ENCODE measurements around the gene CAMK4.

Gene CAMK4

DNA sequence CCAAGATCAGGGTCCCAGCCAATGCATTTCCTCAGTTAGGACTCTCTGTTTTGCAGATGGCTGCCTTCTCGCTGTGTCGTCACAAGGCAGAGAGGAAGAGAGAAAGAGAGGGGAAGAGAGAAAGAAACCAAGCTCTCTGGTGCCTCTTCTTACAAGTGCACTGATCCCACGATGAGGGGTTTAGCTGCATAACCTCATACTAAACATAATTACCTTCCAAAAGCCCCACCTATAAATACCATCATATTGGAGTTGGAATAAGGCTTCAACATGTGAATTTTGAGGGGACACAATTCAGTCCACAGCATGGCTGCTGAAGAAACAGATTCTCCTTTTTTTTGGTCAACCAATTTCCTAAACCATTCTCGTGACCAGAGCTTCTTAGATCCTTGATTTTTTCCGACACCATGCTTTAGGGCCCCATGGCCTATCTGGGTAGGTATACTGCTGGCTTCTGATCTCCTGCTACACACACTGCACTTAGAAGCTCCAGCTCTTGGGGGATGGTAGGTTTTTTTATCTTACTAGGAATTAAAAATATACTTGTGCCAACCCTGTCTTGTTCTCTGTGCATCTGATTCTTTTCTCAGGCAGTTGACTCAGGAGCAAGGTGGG is 5.1 kb downstream of the CAMK4 start:
- in situ Hi-C loops (cut with MboI; ENCODE audit: low sequenced_read_pairs): no loop called here

DNA sequence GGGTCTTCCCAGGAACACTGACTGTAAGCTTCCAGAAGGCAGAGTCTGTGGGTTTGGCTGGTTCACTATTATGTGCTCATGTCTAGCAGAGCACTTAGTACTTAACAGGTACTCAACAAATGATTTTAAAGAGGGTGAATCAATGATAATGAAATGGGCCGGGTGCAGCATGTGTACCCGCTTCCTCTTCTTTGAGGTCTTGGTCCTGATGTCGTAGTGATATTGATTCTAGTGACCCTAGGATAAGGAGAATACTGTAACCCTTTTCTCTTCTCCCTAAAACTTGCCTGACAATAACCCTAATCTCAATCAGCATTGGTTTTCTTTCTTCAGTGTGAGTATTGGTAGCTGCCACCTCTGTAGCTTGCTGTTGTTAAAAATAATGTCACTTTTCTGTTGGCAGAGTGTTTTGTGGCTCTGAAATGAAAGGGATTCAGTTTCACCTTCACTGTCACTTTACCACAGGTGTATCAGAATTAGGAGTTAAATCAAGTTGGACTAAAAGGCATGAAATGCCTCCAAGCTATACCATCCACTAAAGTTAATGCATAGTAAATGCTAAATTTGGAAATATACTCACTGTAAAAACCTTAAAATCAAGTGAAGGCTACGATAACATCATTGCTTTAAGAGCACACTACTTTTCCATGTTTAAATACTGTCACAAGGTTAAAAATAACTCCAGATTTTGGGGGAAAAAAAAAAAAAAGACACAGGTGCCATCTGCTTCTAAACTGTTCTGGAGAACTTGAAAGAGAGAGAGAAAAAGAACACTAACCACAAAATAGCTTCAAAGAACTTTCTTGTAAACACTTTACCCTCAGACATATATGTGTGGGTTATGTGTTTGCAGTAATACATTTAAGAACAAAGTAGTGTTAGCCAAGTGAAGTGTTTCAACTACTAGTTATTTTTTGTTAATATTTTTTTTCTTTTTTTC is 6.0 kb downstream of the CAMK4 start:
- in situ Hi-C loops (cut with MboI; ENCODE audit: low sequenced_read_pairs): no loop called here

DNA sequence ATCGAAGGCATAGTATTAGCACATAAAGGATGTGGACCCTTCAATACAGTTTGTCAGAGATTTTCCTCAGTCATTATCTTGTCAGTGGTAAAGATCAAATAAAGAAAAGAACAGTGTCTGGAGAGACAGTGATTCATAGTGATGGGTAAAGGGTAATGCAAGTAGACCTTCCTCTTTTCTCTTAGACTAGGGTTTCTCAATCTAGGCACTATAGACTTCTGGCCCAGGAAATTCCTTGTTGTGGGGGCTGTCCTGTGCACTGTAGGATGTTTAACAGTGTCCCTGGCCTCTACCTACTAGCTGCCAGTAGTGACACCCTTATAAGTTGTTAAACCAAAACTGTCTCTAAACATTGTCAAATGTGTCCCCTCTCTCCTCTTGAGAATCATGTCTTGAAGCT is 6.9 kb downstream of the CAMK4 start:
- in situ Hi-C loops (cut with MboI; ENCODE audit: low sequenced_read_pairs): no loop called here

DNA sequence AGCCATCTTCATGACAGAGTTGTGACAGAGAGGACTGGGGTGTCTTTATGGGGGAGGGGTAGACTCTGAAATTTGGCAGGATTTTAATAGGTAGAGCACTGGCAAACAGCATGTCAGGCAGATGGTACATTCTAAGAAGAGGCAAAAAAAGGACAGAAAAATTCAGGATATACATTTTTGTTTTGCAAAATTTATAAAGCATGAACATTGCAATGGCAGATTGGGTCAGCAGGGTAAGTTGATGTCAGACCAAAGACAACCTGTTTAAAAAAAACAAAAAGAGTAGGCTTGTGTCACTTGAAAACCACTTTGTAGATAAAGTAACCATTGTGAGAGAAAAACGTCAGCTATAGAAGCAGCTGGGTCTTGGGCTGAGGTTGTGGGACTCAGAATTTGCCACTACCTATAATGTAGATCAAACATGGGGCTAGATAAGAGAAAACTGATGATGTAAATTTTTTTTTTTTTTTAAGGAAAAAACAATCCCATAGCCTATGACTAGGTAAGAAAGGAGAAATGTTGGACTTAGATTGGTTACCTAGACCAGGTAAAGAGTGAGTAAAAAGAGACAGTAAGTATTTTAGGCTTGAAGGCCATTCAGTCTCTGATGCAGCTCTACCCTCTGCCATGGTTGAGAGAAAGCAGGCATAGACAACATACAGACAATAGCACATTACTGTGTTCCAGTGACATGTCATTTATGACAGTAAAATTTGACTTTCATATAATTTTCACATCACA is 8.3 kb downstream of the CAMK4 start:
- in situ Hi-C loops (cut with MboI; ENCODE audit: low sequenced_read_pairs): no loop called here

DNA sequence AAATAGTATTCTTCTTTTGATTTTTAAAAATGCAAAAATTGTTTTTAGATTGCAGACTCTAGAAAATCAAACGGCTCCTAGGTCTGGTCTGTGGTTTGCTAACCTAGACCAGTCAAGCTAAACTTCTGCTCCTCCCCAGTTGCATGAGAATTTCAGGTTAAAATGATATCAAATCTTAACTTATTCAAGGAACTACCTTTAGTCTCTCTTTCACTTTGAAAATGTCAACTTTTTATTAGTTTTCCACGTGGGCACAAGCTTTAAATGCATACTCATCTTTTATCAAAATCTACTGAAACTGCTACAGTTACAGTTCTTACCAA is 8.8 kb downstream of the CAMK4 start:
- in situ Hi-C loops (cut with MboI; ENCODE audit: low sequenced_read_pairs): no loop called here

DNA sequence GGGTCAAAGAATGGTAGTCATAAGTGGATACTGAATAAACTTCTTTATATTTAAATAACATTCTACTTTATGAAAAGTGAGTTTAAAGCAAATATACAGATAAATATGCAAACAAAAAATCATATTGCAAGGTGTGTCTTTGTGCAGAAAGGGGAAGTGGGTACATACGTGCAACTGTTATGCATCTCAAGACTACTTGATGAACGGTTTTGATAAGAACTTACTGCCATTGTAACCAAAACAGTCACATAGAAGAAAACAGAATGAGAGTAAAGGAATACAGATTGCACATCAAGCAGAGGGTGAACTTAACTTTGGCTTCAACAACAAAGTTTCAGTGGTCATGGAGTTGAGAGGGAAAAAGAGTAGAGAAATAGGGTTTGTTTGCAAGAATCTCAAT is 9.9 kb downstream of the CAMK4 start:
- in situ Hi-C loops (cut with MboI; ENCODE audit: low sequenced_read_pairs): no loop called here

DNA sequence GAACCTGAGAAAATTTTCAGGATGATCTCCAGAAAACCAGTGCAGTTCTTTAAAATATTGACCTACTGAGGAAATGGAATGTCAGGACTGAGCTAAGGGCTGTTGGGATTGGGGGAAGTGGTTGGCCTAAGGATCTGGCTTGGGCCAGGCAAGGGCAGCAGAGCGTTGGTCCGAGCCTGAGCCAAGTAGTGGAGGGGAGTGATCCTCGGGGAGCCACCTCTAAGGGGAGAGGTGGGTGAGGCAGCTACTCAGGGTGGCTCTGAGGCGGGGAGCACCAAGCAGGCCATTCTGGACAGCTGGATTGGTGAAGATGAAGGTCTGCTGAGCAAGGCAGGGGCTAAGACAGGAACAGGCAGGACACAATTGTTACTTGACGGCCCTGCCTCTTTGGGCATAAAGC is 11.5 kb downstream of the CAMK4 start:
- in situ Hi-C loops (cut with MboI; ENCODE audit: low sequenced_read_pairs): no loop called here

DNA sequence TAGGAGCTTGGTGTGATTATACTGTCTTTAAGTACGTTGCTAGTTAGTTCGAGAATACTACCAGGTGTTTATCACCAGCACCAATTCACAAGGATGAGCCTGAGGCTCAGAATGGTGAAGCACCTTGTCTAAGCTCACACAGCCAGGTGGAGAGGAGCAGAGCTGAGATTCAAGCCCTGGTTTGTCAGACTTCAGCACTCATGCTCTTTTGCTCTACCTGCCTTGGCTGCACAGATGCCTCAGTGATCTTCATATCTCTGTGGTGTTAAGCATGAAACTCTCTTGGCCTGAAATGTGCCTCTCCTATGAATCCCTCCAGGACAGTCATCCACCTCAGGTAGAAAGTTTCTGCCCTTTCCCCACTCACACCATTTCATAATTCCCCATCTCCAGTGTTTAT is 12.2 kb downstream of the CAMK4 start:
- in situ Hi-C loops (cut with MboI; ENCODE audit: low sequenced_read_pairs): no loop called here

DNA sequence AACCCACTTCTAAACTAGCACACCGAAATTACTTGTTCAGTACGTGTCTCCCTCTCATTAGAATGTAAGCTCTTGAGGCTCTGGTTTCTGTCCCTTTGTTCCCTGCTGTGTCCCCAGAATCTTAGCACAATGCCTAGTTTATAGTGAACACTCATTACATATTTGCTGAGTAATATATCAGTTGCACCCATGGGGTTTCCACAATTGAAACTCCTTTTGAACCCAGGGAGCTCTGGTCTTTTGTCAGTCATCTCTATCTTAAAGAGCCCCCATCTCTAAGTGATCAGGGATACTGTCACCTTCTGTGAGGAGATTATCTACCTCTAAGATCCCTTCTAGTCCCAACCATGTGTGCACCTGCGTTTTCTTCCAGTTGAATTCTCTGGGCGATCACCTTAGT is 12.8 kb downstream of the CAMK4 start:
- in situ Hi-C loops (cut with MboI; ENCODE audit: low sequenced_read_pairs): no loop called here

DNA sequence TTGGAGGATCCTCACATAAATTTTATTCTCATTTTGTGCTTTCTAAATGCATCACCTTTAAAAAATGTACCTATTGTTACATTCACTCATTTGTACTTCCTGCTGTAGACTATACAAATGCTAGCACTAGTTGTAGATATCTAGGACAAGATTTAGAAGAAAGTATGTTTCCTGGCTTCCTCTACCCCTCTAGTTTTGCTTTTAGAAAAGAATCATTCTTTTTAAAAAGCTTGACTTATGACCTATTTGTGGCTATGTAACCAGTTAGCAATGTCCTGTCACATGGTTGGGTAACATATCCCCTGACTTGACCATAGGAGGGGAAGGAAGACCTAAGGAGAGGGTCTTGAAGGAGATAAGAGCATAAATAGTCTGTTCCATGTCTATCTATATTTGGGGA is 13.3 kb downstream of the CAMK4 start:
- in situ Hi-C loops (cut with MboI; ENCODE audit: low sequenced_read_pairs): no loop called here

DNA sequence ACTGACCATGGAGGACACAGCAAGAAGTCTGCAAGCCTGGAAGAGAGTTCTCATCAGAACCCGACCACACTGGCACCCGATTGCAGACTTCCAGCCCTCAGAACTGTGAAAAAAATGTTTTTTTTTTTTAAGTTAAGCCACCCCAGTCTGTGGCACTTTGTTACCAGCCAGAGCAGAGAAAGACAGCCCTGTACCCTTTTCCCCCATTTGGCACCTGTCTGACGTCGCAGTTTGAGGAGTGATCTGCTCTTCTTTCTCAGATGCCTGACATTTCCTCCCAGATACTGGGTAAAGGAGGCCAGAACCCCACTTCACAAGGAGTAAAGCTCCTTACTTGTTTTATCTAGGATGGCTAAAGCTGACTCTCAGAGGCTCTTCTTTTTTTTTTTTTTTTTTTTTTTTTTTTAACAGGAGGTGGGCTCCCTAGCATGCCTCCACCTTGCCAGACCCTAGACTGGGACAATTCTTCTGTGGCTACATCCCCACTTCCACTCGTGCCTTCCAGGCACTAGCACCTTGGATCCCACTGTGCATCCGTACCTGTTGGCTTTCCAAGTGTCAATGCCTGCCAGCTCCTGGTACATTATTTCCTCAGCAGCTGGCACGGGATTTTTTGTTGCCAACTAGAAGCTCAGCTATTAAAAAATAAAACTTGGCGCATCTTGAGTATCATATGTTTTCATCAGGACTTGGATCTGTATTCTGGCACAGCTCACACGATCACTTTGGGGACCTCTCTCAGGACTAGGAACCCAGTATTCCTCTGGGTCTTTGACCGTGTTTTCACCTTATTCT is 14.4 kb downstream of the CAMK4 start:
- in situ Hi-C loops (cut with MboI; ENCODE audit: low sequenced_read_pairs): no loop called here

DNA sequence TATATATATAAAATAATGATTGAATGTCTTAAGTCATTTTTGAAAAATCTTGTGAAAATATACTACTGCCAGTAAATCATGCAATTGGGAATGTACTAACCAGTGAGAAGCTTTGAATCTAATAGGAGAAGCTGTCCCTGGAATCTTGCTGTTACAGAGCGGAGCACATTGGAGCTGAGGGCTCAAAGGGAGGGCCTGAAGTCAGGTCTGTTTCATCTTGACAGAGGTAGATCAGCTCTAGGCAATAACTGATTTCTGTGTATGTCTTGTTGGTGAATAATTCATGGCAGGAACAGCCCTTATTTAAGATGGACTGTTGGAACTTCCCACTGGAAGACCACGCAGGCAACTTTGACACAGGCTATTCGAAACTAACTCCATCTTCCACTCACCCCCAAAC is 17.5 kb downstream of the CAMK4 start:
- in situ Hi-C loops (cut with MboI; ENCODE audit: low sequenced_read_pairs): no loop called here

DNA sequence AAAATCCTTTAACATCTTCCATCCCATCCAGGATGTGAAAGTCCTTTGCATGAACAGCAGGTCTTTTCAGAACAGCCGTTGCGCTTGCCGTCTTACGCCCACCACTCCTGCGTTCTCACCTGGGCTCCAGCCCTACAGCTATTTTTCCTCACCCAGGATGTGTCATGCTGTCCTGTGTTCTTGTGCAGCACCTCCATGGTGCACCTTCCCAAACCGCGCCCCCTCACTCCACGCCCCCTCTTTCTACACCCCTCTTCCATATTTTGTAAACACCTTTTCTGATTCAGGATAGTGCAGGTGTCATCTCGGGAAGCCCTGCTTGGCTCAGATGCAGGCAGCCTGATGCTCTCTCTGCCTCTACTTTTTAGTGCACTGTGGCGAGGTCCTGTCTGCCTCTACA is 18.4 kb downstream of the CAMK4 start:
- in situ Hi-C loops (cut with MboI; ENCODE audit: low sequenced_read_pairs): no loop called here

DNA sequence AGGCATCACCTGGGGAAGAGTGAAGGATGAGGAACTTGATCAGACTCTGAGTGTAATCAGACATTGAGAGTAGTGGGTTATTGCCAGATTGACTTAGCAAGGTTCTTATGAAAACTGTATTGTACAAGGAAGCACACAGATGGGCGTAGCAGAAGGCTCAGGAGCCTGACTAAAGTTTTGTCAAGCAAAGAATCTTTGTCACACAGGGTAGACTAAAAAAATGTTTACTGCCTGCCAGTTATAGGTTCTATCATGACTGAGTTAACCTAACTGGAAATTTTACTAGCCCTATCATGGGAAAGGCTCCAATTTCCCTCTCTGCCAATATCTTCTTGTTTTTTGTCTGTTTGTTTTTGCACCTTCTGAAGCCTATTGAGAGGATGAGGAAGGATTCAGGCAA is 19.1 kb downstream of the CAMK4 start:
- in situ Hi-C loops (cut with MboI; ENCODE audit: low sequenced_read_pairs): no loop called here

DNA sequence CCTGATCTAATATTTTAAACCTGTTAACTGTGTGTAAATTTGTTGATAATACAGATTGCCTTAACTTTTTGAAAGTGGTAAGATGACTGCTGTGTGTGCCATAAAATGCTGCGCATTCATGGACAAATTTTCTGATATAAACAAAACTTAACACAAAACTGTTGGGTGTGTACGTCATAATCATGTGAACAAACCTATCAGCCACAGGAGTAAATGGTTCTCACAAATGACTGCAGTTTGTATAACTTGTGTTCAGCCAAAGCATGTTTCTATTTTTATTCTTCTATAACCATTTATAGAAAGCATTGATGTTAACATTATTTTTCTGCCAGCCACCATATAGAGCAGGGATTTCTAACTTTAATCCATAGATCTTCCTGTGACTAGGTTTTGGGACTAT is 21.5 kb downstream of the CAMK4 start:
- in situ Hi-C loops (cut with MboI; ENCODE audit: low sequenced_read_pairs): no loop called here

DNA sequence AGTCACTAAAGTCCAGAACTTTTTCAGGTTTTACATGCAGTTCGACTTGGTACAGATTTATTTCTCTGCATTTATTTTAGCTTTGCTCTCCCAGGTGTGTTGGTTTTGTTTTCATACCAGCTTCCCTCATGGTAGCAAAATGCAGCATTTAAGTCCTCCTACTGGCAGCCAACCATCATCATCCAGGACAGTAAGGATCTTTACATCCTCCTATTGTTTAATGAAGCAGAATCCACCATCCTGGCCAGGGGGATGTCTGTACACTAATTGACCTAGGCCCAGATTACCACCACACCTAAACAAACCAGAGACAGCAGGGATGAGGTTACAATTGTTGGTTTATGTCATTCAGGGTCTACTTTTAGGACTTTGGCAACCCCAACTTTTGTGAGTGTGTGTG is 22.3 kb downstream of the CAMK4 start:
- in situ Hi-C loops (cut with MboI; ENCODE audit: low sequenced_read_pairs): no loop called here

DNA sequence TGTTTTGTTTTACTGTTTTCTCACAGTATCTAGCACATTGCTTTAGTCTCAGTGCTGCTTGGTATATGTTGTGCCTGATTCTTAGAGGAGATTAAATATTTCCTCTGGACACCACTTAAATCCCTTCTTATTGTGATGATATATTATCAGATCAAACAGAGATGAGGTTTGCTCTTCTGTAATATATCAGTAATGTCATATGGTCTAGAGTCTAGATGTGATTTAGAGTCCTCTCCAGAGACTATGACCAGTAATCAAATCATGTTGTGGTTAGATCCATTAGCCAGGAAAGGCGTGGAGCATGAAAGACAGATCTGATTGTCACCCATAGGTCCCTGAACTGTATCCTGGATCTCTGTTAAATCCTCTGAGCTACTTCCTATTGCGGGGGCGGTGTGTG is 24.4 kb downstream of the CAMK4 start:
- in situ Hi-C loops (cut with MboI; ENCODE audit: low sequenced_read_pairs): no loop called here

DNA sequence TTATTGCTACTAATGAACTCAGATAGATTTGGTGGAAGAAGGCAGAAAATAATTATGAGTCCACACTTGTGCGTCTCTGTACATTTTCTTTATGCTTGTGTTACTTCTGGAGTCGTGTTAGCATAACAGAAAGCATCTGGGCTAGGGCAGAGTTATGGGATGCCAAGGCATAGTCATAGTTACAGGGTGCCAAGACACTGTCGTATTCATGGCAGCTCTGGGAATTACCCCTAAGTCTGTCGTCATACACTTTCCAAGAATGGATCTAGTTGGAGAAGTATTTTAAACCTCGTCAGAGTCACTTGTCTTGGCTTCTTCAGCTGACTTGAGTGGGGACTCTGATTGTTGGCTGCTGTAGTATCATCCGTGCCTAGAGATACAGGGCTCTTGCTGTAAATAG is 27.7 kb downstream of the CAMK4 start:
- in situ Hi-C loops (cut with MboI; ENCODE audit: low sequenced_read_pairs): no loop called here

DNA sequence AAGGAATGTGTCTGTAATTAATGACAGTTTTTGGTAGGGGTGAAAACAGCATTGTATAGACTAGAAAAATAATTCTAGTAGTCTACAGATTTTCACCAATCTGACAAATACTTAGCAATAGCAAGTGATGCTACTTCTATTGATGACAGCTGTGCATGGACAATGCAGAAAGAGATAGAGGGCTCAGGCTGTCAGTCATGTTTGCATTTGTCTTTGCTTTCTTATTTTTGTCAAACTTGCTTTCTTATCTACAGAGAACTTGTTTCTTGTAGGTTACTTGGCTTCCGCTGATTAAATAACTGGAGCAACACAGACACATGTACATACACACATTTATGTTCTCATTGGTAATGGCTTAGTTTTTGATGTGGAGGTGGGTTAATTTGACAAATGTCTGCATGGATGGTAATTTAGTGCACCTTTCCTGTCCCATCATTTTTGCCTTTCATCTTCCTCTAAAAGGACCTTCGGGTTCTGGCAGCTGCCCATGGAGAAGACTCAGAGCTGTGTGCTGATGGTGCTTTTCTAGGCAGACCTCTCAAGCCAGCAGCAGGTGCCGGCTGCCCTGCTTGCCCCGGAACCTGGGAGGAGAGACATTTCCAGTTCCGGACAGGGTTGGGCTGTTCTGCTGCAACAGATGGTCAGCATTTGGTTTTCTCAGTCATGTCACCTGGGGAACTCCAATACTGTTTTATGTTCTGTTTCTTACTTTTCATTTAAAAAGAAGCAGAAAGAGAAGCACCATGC is 28.8 kb downstream of the CAMK4 start:
- in situ Hi-C loops (cut with MboI; ENCODE audit: low sequenced_read_pairs): no loop called here

DNA sequence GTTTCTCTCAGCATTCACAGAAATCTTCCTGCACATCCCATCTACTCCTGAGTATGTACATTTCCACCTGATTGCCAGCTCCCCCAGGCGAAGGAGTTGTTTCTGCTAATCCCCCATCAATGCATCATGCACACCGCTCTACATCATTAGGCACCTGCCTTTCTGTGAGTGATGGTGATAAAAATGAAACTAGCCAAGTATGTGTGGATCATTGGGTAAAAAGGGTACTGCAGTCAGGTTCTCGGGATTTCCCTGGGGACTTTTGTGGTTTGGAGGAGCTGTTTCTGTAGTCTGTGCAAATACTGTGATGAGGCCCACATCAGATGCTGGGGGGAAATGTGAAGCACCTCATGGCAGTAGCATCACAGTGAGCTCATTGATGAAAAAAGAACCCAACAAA is 30.4 kb downstream of the CAMK4 start:
- in situ Hi-C loops (cut with MboI; ENCODE audit: low sequenced_read_pairs): no loop called here

DNA sequence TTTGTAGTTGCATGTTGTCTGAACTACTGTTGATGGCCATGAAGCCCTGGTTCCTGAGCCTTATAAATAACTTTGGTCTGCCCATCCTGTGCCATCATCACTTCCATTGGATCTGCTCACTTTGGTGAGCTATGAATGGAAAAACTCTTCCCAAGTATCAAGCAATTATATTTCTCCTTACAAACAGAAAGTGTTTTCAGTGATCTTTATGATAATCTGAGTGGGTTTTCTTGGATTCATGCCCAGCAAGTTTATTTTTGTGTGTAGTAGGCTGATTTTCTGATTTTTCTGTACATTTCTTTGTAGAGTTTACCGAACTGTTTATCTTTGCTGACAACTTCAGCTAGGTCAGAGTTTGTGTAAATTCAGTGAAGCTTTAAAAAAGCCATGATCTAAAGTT is 31.0 kb downstream of the CAMK4 start:
- in situ Hi-C loops (cut with MboI; ENCODE audit: low sequenced_read_pairs): no loop called here
